ENCODE results near the gene GPR108.

DNA sequence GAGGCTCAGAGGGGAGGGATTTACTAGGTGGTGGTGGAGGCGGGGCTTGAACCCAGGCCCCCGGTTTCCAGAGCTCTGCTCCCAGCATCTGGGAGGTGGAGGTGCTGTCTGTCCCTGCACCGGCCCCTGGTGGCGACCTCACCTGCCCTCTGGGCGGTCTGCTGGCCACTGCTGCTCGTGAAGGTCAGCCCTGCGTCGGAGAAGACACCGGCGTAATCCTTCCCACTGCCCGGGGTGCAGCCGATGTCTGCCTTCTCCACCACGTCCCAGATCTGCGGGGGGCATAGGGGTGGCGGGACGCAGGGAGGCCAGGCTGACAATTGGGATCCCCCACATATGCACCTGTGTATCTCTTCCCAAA is 29.7 kb downstream of the GPR108 start:
- TF ChIP-seq, protein P1, sequence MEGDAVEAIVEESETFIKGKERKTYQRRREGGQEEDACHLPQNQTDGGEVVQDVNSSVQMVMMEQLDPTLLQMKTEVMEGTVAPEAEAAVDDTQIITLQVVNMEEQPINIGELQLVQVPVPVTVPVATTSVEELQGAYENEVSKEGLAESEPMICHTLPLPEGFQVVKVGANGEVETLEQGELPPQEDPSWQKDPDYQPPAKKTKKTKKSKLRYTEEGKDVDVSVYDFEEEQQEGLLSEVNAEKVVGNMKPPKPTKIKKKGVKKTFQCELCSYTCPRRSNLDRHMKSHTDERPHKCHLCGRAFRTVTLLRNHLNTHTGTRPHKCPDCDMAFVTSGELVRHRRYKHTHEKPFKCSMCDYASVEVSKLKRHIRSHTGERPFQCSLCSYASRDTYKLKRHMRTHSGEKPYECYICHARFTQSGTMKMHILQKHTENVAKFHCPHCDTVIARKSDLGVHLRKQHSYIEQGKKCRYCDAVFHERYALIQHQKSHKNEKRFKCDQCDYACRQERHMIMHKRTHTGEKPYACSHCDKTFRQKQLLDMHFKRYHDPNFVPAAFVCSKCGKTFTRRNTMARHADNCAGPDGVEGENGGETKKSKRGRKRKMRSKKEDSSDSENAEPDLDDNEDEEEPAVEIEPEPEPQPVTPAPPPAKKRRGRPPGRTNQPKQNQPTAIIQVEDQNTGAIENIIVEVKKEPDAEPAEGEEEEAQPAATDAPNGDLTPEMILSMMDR (IDR thresholded peaks at IDR 0.05 in 8 of 11, conservative IDR thresholded peaks at IDR 0.05 in 3 of 11) = no peak
- TF ChIP-seq POLR2A (IDR thresholded peaks at IDR 0.05) = no peak

Measured in spleen (tissue), 7 donors.